HepG2 (cell line): ENCODE data around the gene DAZAP1. TPM values are rescaled to one million over a fixed set of nuclear protein-coding genes. Genes with fewer than 3 reads are reported as not detected.

Experiments used
- AGO2 ChIP-seq: fragments of 200-400 bp; formaldehyde crosslinking; optimal IDR thresholded peaks from 2 replicates; pipeline ENCODE3; 2017; ENCODE audit warnings: mild to moderate bottlenecking, low read depth, low read length, moderate library complexity
- BCLAF1 ChIP-seq: fragments of 450-650 bp; IDR thresholded peaks from 2 replicates; pipeline ENCODE4 v1.6.1; 2017; ENCODE audit warnings: mild to moderate bottlenecking
- GLI4 ChIP-seq: sonication (generic); formaldehyde crosslinking; IDR thresholded peaks from 2 replicates; pipeline ENCODE4 v1.5.1; 2020; ENCODE audit warnings: missing genetic modification reagents, mild to moderate bottlenecking, moderate library complexity, borderline replicate concordance
- HDAC1 ChIP-seq: sonication (generic); formaldehyde crosslinking; IDR thresholded peaks from 2 replicates; pipeline ENCODE4 v1.5.1; 2020; ENCODE audit warnings: mild to moderate bottlenecking, missing genetic modification reagents
- HOXA7 ChIP-seq: sonication (generic); formaldehyde crosslinking; IDR thresholded peaks from 2 replicates; pipeline ENCODE4 v1.8.1; 2022; ENCODE audit warnings: mild to moderate bottlenecking, missing genetic modification reagents, moderate library complexity
- TFDP2 ChIP-seq: sonication (generic); formaldehyde crosslinking; IDR thresholded peaks from 2 replicates; pipeline ENCODE4 v1.4.0; 2020; ENCODE audit warnings: missing genetic modification reagents
- polyA plus RNA-seq, 8 experiments: library from polyadenylated mRNA; depleted of rRNA in 3 of 8; stranded (reverse) in 7 of 8; unstranded in 1 of 8; fragments of >200 nt; fragmentation: Illumina TruSeq in 4 of 8; extraction: Trizol in 4 of 8; gene quantifications; 2 replicates each; pipeline versions ENCODE4 v1.2.1 to v1.2.3, GENCODE V29; 2011 to 2016; ENCODE audit warnings: low read depth in 4 of 8, missing spikeins in 1 of 8, mixed read lengths in 1 of 8; ENCODE audit not compliant: insufficient read depth in 1 of 8
- total RNA-seq, 5 experiments: library from RNA; depleted of rRNA; stranded (reverse); fragments of >200 nt; fragmentation: Illumina TruSeq; extraction: Trizol; gene quantifications; 2 replicates each; pipeline ENCODE4 v1.2.3, GENCODE V29; 2016; ENCODE audit warnings: low read depth in 1 of 5

The DAZAP1 gene
- total and polyA plus RNA-seq, 2 of the 13 experiments (the other 11 are each of a cell fraction or from before 2014, with no cell fraction given), result 63.3 to 79.2 TPM

GRCh38 chr19:1455336-1456120 lies 48.1 kb downstream of the DAZAP1 start (continued):
- TF ChIP-seq TFDP2 (CRISPR knock-in tag) (0 out of 2 replicates have a peak, but pooled peaks have one; percentile 13), GLI4 (CRISPR knock-in tag) (no peak), AGO2 (peak; percentile 17), HDAC1 (CRISPR knock-in tag) (peak; percentile 25; the same call in 1 of the 2 replicates), HOXA7 (CRISPR knock-in tag) (no peak), BCLAF1 (no peak)
